ENCODE results near the gene COL24A1.
"Not testable (repeated sequence)": the region's sequence is repeated elsewhere in the genome, so short reads cannot be mapped to it uniquely, and the experiment has no call there.

GRCh38 chr1:85714418-85715114, 442.0 kb downstream of the COL24A1 start:
- TF ChIP-seq, protein P1, sequence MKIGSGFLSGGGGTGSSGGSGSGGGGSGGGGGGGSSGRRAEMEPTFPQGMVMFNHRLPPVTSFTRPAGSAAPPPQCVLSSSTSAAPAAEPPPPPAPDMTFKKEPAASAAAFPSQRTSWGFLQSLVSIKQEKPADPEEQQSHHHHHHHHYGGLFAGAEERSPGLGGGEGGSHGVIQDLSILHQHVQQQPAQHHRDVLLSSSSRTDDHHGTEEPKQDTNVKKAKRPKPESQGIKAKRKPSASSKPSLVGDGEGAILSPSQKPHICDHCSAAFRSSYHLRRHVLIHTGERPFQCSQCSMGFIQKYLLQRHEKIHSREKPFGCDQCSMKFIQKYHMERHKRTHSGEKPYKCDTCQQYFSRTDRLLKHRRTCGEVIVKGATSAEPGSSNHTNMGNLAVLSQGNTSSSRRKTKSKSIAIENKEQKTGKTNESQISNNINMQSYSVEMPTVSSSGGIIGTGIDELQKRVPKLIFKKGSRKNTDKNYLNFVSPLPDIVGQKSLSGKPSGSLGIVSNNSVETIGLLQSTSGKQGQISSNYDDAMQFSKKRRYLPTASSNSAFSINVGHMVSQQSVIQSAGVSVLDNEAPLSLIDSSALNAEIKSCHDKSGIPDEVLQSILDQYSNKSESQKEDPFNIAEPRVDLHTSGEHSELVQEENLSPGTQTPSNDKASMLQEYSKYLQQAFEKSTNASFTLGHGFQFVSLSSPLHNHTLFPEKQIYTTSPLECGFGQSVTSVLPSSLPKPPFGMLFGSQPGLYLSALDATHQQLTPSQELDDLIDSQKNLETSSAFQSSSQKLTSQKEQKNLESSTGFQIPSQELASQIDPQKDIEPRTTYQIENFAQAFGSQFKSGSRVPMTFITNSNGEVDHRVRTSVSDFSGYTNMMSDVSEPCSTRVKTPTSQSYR (CRISPR knock-in tag; IDR thresholded peaks at IDR 0.05), result not testable (repeated sequence)
- TF ChIP-seq ELF4 (CRISPR knock-in tag; IDR thresholded peaks at IDR 0.05; ENCODE audit: low read depth); CTCF (IDR thresholded peaks at IDR 0.05); SOX15 (CRISPR knock-in tag; IDR thresholded peaks at IDR 0.05); STAT6 (CRISPR knock-in tag; conservative IDR thresholded peaks at IDR 0.05; ENCODE audit: low read depth); NR2C2 (CRISPR knock-in tag; IDR thresholded peaks at IDR 0.05); KAT7 (CRISPR knock-in tag; IDR thresholded peaks at IDR 0.05; ENCODE audit: borderline replicate concordance); ZNF416 (CRISPR knock-in tag; IDR thresholded peaks at IDR 0.05); CREB1 (CRISPR knock-in tag; IDR thresholded peaks at IDR 0.05); TEAD4 (CRISPR knock-in tag; IDR thresholded peaks at IDR 0.05): not testable (repeated sequence)
